OCI-M2 (cell line): ENCODE data around the gene MR1.
"Not testable (repeated sequence)": the region's sequence is repeated elsewhere in the genome, so short reads cannot be mapped to it uniquely, and the experiment has no call there.

Source experiments
- DNase-seq: peaks from one replicate; lab custom pipeline; 2025; ENCODE audit not compliant: unreplicated experiment; lab: John Stamatoyannopoulos, UW

MR1 gene

DNA sequence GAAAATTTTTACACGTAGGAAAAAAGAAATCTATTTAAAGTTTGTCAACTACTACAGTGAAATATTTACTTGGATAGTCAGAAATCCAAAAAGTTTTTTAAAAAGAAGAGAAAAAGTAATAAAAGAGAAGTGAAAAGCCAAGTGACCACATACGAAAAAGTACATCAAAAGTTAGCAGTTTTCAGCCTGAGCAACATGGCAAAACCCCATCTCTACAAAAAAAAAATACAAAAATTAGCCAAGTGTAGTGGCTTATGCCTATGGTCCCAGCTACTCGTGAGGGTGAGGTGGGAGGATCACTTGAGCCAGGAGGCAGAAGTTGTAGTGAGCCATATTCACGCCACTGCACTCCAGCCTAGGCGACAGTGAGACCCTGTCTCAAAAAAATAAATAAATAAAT is 5.2 kb upstream of the MR1 start:
- no peak for DNase-seq

DNA sequence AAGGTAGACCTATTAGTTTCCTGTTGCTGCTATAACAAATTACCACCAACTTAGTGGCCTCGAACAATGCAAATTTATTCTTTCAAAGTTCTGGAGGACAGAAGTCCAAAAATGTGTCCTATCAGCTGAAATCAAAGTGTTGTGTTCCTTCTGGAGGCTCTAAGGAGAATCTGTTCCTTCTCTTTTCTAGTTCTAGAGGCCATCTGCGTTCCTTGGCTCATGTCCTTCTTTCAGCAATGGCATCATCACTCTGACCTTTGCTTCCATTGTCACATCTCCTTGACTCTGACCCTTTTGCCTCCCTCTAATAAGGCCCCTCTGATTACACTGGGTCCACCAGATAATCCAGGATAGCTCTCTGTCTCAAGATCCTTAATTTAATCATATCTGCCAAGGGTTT is 1.2 kb upstream of the MR1 start:
- no peak for DNase-seq

DNA sequence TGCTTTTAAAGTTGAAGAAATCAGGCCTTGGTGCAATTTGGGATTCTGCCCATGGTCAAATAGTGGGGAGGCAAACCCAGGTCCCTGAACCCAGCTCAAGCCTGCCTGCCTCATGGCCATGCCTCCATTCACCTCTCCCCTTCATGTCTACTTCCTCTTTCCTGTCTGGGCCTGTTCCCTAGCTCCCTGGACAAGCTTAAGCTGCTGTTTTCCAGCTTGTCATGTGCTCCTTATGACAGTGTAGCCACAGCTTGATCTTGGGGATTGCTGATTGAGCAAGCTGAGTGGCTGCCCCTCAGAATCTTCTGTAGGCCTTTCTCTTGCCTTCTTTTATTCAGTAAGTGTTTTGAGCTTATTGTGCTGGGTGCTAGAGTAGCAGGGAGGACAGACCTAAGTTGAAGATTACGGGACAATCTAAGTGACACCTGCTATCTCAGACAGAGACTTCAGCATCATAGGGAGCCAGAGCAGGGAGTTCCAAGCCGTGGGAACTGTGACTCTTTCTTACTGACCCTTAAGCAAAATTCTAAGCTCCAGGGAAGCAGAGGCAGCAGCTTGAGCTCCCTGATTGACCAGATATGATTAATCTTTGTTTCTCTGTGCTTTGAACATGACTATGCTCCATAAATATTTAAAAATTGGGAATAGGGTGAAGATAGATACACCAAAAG is 520 bp upstream of the MR1 start:
- no peak for DNase-seq

DNA sequence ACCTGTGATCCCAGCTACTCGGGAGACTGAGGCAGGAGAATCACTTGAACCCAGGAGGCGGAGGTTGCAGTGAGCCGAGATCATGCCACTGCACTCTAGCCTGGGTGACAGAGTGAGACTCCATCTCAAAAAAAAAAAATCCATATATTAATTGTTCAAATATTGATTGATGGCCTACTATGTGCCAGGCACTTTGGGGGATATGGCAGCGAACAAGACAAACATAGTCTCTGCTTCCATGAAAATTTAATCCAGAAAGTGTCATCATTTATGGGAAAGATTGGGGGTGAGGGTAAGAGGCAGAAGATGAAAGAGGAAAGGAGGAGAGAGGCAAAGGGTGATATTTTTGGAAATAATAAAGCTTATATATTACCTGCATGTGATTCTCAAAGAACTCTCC is 1.4 kb downstream of the MR1 start:
- not testable (repeated sequence) for DNase-seq

DNA sequence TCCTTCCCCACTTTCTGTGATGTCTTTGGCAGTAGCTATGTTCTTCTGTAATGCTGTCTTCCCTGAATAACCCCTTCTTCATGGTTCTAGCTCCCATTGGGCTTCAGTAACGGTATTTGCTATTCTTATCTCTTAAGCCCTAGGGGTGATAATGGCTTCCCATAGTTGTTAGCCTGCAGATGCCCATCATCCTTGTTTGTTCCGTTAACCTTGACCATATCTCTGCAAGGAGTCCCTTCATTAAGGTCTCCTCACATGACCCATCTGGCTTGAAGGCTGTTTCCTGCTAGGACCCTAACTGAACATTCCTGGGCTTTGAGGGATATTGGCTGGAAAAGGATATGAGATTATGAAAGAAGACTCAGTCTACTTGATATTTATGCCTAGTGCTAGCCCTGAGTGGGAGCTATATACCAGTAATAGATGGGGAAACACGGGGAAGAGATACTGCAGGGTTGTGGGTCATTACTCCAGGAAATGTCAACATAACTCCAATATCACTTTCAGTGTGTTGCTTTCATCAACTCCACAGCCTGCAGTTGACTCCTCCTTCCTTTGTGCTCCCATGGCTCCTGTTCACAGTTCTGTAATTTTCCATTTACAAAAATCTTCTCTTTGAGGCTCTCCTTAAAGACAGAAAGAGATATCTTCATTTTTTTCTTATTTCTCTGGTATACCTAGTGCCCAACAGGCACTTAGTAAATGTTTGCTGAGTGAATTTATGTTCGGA is 2.5 kb downstream of the MR1 start:
- DNase-seq: no peak

- no peak for DNase-seq
These were observed 3.6 kb downstream of the MR1 start for GRCh38 chr1:181037386-181037785.

- no peak for DNase-seq
These were observed 4.7 kb downstream of the MR1 start for GRCh38 chr1:181038399-181038873.

DNA sequence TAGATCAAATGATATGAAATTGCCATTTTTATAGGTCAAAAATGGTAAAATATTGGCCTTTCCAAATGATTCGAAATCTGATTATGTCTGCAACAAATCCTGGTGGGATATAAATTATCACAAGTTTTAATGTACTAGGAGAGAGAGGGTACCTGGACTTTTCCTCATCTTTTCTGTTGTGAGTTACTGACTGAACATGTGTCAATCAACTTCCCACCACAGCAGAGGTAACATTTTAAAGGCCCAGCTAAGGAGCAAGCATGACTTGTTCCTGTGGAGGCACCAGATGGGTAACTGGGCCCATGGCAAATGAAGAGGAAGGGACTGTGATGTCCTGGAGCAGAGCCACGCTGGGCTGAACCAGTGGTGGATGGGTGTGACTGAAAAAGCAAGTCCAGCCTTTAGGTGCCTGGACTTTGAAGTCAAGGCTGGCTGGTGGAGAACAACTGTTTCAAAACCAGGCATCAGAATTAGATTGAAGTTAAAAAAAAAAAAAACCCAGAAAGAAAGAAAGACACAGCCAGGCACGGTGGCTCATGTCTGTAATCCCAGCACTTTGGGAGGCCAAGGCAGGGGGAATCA is 6.6 kb downstream of the MR1 start:
- no peak for DNase-seq

GRCh38 chr1:181043025-181043888 is 9.5 kb downstream of the MR1 start:
- DNase-seq: no peak

GRCh38 chr1:181044449-181044966 is 10.7 kb downstream of the MR1 start:
- no peak for DNase-seq

GRCh38 chr1:181045946-181046345 is 12.2 kb downstream of the MR1 start:
- DNase-seq: not testable (repeated sequence)

DNA sequence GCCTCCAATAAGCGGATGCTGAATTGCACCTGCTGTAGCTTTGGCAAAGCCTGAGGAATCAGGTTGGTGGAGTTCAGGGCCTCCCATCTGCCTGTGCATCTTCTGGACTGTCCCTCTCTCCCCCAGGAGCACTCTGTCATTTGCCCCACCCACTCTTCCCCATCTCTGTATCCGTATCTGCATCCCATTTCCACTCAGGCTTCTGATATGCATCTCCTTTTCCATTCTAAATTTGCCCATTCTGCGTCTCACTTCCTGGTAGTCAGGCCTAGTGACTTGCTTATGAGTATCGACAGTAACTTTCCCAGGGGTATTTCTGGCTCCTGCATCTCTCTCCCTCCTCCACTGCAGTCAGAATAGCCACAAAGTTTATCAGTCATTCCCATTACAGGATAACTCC is 15.6 kb downstream of the MR1 start:
- no peak for DNase-seq

DNA sequence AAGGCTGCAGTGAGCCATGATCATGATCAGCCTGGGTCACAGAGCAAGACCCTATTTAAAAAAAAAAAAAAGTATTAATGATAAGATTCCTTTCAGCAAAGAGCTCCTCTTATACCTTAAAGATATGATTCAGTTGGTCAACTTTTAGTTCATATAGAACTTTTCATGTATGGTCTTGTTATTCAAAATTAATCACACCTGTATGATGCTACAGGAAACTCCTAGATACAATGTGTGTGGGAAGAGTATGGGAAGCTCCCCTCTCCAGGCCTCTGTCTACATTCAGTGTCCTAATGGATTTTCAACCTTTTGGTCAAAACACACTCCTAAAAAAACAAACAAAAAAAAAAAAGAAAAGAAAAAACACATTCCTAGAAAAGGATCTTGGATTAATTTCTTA is 17.1 kb downstream of the MR1 start:
- DNase-seq: no peak

- no peak for DNase-seq
These were observed 22.8 kb downstream of the MR1 start for GRCh38 chr1:181056560-181056959.

DNA sequence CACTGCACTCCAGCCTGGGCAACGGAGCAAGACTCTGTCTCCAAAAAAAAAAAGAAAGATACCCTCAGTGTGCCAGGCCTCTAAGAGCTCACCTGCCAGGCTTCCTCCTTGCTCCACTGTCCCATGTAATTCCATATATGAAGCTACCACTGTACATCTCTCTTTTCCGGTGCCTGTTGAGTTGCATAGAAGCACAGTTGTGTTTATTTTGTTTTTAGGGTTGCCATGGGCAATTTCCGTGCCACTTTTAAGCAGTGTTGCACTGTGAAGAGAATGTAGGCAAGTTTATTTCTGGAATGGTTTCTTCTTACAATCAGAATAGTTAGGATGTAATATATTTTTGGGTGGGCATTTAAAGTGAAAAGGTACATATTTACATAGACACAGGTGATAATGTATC is 23.3 kb downstream of the MR1 start:
- DNase-seq: no peak

DNA sequence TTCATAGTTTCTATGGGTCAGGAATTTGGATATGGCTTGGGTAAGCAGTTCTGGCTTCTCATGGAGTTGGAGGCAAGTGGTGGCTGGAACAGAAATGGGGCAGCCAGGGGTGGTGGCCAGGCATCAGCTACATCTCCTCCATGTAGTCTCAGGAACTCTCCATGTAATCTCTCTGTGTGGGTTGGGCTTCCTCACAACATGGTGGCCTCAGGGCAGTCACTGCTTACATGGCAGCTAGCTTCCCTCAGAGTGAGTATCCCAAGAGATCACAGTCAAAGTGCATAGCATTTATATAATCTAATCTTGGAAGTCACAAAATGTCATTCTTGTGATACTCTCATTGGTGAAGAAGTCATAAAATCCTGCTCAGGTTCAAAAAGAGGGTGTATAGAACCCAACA is 25.7 kb downstream of the MR1 start:
- no peak for DNase-seq

DNA sequence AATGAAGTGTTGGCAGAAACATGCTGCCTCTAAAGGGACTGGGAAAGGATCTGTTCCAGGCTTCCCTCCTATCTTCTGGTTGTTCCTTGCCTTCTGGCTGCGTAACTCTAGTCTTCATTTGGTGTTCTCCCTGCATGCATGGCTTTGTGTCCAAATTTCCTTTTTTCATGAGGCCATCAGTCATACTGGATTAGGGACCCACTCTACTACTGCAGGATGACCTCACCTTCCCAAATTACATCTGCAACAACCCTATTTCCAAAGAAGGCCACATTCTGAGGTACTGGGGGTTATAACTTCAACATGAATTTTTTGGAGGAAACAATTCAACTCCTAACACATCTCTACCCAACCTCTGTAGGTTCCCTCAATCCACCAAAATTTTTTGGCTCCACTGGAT is 26.3 kb downstream of the MR1 start:
- DNase-seq: no peak

DNA sequence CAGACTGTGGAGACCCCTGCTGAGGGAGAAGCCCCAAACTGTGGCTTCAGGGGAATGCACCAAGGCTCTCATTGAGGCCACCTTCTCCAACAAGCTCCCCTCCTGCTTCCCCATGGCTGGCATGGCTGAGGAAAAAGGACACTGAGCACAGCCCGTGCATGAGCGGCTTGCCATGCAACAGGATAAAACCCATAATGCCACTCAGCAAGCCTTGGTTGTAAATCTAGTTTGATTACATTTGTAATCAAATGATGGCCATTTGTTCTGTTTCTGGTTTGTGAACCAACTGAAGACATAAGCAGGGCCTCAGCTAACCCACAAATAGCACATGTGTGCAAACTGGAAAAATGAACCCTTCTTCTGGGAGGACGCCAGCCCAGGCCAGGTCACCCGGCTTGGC is 27.2 kb downstream of the MR1 start:
- DNase-seq: not testable (repeated sequence)

GRCh38 chr1:181061487-181061886 is 27.7 kb downstream of the MR1 start:
- no peak for DNase-seq

GRCh38 chr1:181061891-181062835 is 28.4 kb downstream of the MR1 start:
- DNase-seq: no peak
